Body of pancreas (tissue), 4 donors: ENCODE measurements around the gene AKAP6.

Source experiments
- POLR2A ChIP-seq, 3 donors: fragments of 450-650 bp; IDR thresholded peaks; one replicate each; pipeline ENCODE4 v1.6.1; 2016; ENCODE audit warnings: antibody characterized with exemption in 3 of 3, mild to moderate bottlenecking in 2 of 3
- TF ChIP-seq, protein P1 (sequence below), 7 experiments: fragments of 450-650 bp in 4 of 7; fragments of 200-600 bp in 3 of 7; sonication (generic) in 3 of 7; IDR thresholded peaks; one replicate each; pipeline ENCODE4 v1.5.1; 2016 to 2019; ENCODE audit warnings: antibody characterized with exemption in 7 of 7

- TF ChIP-seq POLR2A (IDR thresholded peaks at IDR 0.05), result no peak
- TF ChIP-seq, protein P1, sequence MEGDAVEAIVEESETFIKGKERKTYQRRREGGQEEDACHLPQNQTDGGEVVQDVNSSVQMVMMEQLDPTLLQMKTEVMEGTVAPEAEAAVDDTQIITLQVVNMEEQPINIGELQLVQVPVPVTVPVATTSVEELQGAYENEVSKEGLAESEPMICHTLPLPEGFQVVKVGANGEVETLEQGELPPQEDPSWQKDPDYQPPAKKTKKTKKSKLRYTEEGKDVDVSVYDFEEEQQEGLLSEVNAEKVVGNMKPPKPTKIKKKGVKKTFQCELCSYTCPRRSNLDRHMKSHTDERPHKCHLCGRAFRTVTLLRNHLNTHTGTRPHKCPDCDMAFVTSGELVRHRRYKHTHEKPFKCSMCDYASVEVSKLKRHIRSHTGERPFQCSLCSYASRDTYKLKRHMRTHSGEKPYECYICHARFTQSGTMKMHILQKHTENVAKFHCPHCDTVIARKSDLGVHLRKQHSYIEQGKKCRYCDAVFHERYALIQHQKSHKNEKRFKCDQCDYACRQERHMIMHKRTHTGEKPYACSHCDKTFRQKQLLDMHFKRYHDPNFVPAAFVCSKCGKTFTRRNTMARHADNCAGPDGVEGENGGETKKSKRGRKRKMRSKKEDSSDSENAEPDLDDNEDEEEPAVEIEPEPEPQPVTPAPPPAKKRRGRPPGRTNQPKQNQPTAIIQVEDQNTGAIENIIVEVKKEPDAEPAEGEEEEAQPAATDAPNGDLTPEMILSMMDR (IDR thresholded peaks at IDR 0.05), result no peak
Measured at GRCh38 chr14:32307881-32308582, 21.1 kb upstream of the AKAP6 start.
